ENCODE measurements around the gene THSD7A. TPM values are rescaled to one million over a fixed set of nuclear protein-coding genes. Genes with fewer than 3 reads are reported as not detected.

THSD7A gene
- total and polyA plus RNA-seq, 2 of the 13 experiments (the other 11 are each of a cell fraction or from before 2014, with no cell fraction given) = 0.01 to 0.07 TPM

GRCh38 chr7:11709196-11709595 is 122.8 kb downstream of the THSD7A start:
- H3K36me3 ChIP-seq (replicated peaks in 1 of 2; ENCODE audit: control insufficient read depth in 1 of 2, insufficient read depth in 2 of 2, low read length in 2 of 2) = no peaks in the 10 kb centered on the region
- ChIA-PET CTCF (ENCODE audit: low intra/inter-chr PET ratio, low total read pairs) (no interaction called here), POLR2A (no interaction called here)
- no peaks in the 10 kb centered on the region for H3K27me3 ChIP-seq (ENCODE audit: control insufficient read depth in 1 of 2, insufficient read depth in 2 of 2, low read length in 2 of 2)
- no peak overlapping the region for H3K4me2 ChIP-seq (ENCODE audit: low read depth, low read length)
- no peak for FAIRE-seq
- intact Hi-C loops (cut with micrococcal nuclease; ENCODE audit: unreplicated experiment) (no loop called here), in situ Hi-C loops (cut with HindIII; ENCODE audit: extremely low pct_ligation_motif_present, low pct_unique_long_range_greater_than_20kb) (no loop called here)
- H3K4me3 ChIP-seq (replicated peaks in 1 of 3; ENCODE audit: insufficient read depth in 1 of 3, low read depth in 2 of 3, low read length in 3 of 3) = no peak overlapping the region
- no peaks in the 10 kb centered on the region for H3K4me1 ChIP-seq (ENCODE audit: insufficient read depth, low read length)
- no peaks in the 10 kb centered on the region for H4K20me1 ChIP-seq (ENCODE audit: insufficient read depth, low read length)
- H3K79me2 ChIP-seq (ENCODE audit: insufficient read depth, low read length) = no peaks in the 10 kb centered on the region
- ATAC-seq = no peak
- BruUV-seq (replicated peaks) = no TSS peak
- no peak for TF ChIP-seq HDAC6 (IDR thresholded peaks at IDR 0.05; ENCODE audit: low read depth, low read length)
- no peak for TF ChIP-seq BCL6 (CRISPR knock-in tag; IDR thresholded peaks at IDR 0.05)
- TF ChIP-seq SP2 (CRISPR knock-in tag; IDR thresholded peaks at IDR 0.05) = no peak
- no peak for TF ChIP-seq ZNF124 (CRISPR knock-in tag; IDR thresholded peaks at IDR 0.05)
- no peak for TF ChIP-seq HNRNPK (IDR thresholded peaks at IDR 0.05; ENCODE audit: low read depth, low read length, poor library complexity, severe bottlenecking)
- TF ChIP-seq PHB2 (IDR thresholded peaks at IDR 0.05; ENCODE audit: partially characterized antibody) = no peak
- no peak for TF ChIP-seq NFE2L2 (IDR thresholded peaks at IDR 0.05; ENCODE audit: low read length)
- TF ChIP-seq SMAD9 (CRISPR knock-in tag; IDR thresholded peaks at IDR 0.05) = no peak
- no peak for TF ChIP-seq ZFP91 (CRISPR knock-in tag; IDR thresholded peaks at IDR 0.05; ENCODE audit: borderline replicate concordance)
- TF ChIP-seq ERF (CRISPR knock-in tag; IDR thresholded peaks at IDR 0.05) = no peak
- TF ChIP-seq, protein P1, sequence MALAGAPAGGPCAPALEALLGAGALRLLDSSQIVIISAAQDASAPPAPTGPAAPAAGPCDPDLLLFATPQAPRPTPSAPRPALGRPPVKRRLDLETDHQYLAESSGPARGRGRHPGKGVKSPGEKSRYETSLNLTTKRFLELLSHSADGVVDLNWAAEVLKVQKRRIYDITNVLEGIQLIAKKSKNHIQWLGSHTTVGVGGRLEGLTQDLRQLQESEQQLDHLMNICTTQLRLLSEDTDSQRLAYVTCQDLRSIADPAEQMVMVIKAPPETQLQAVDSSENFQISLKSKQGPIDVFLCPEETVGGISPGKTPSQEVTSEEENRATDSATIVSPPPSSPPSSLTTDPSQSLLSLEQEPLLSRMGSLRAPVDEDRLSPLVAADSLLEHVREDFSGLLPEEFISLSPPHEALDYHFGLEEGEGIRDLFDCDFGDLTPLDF (CRISPR knock-in tag; IDR thresholded peaks at IDR 0.05) = no peak
- no peak for TF ChIP-seq XRCC5 (optimal IDR thresholded peaks at IDR 0.05; ENCODE audit: low read length)
- TF ChIP-seq DBP (CRISPR knock-in tag; IDR thresholded peaks at IDR 0.05; ENCODE audit: not compliant biosample characterization) = no peak
- no peak for TF ChIP-seq ZNF264 (CRISPR knock-in tag; IDR thresholded peaks at IDR 0.05)
- no peak for TF ChIP-seq ZNF337 (CRISPR knock-in tag; IDR thresholded peaks at IDR 0.05; ENCODE audit: borderline replicate concordance, low read depth)
- TF ChIP-seq SMC3 (IDR thresholded peaks at IDR 0.05; ENCODE audit: low read length) = no peak
- DNase-seq (ENCODE audit: low spot score) = no peak
- H3K27ac ChIP-seq (ENCODE audit: extremely low read length, insufficient read depth, low read length) = no peak overlapping the region
- no peak overlapping the region for H2AFZ ChIP-seq (ENCODE audit: low read length)
- no peak overlapping the region for H3K9ac ChIP-seq (ENCODE audit: insufficient read depth, low read depth, low read length)
- H3K9me3 ChIP-seq (ENCODE audit: low read length) = no peaks in the 10 kb centered on the region
